AG09319 (cell line): ENCODE data around the gene TMOD1.

Experiments
- DNase-seq: peaks from one replicate; pipeline ENCODE4 v3.0.0-alpha.2; 2010; ENCODE audit warnings: low read depth; ENCODE audit errors: extremely low read depth
- TF ChIP-seq, protein P1 (sequence below): IDR thresholded peaks from 2 replicates; pipeline ENCODE4 v1.5.1; 2011; ENCODE audit warnings: low read depth, mild to moderate bottlenecking, inconsistent platforms, low read length, moderate library complexity

Gene TMOD1

GRCh38 chr9:97635026-97635425, 133.6 kb downstream of the TMOD1 start:
- no peak for DNase-seq
- TF ChIP-seq, protein P1, sequence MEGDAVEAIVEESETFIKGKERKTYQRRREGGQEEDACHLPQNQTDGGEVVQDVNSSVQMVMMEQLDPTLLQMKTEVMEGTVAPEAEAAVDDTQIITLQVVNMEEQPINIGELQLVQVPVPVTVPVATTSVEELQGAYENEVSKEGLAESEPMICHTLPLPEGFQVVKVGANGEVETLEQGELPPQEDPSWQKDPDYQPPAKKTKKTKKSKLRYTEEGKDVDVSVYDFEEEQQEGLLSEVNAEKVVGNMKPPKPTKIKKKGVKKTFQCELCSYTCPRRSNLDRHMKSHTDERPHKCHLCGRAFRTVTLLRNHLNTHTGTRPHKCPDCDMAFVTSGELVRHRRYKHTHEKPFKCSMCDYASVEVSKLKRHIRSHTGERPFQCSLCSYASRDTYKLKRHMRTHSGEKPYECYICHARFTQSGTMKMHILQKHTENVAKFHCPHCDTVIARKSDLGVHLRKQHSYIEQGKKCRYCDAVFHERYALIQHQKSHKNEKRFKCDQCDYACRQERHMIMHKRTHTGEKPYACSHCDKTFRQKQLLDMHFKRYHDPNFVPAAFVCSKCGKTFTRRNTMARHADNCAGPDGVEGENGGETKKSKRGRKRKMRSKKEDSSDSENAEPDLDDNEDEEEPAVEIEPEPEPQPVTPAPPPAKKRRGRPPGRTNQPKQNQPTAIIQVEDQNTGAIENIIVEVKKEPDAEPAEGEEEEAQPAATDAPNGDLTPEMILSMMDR, result no peak

- TF ChIP-seq, protein P1, result no peak
- no peak for DNase-seq
Measured at GRCh38 chr9:97636903-97637302, 135.4 kb downstream of the TMOD1 start.

GRCh38 chr9:97638666-97639065, 137.2 kb downstream of the TMOD1 start:
- DNase-seq, result no peak
- TF ChIP-seq, protein P1, result no peak; the same call in 1 of the 2 replicates

GRCh38 chr9:97640325-97640724, 138.9 kb downstream of the TMOD1 start:
- TF ChIP-seq, protein P1, result no peak
- no peak for DNase-seq

DNA sequence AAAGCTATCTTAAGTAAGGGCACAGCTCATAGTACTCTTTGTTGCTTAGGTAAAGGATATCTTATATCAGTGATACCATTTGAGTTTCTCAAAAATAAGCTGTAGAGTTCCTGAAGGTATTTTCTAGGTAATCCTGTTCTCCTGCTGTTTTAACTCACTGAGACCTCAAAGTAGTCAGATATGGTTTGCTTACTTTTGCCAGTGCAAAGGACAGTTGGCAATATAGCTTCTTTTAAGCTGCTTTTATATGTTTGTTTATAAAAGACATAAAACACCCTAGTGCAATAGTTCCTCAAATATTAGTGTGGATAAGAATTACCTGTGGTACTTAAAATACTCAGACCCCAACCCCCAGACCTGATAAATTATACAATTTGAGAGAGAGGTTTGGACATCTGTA, 144.3 kb downstream of the TMOD1 start:
- no peak for DNase-seq
- TF ChIP-seq, protein P1, result no peak

DNA sequence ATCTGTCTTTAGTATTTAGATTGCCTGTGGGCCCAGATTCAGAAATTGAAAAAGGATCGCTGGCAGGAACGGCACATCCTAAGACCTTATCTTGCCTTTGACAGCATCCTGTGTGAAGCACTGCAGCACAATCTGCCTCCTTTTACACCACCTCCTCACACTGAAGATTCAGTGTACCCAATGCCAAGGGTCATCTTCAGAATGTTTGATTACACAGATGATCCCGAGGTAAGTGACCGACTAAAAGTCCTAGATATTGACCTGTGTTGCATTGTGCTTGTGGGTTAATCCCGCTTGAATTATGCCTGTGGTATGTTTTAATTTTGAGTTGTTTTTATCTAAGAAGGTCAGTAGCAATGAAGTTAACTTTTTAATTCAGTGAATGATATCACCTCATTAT, 146.5 kb downstream of the TMOD1 start:
- TF ChIP-seq, protein P1, result no peak
- no peak for DNase-seq
